Omental fat pad (tissue), 4 donors: ENCODE measurements around the gene DUSP2. TPM values are rescaled to one million over a fixed set of nuclear protein-coding genes. Genes with fewer than 3 reads are reported as not detected.

Source experiments
- ATAC-seq: fragments of 150-250 bp; one replicate; pipeline ENCODE4 v1.9.1; 2016; ENCODE audit warnings: mild to moderate bottlenecking, moderate library complexity; ENCODE audit not compliant: low FRiP score
- DNase-seq: peaks from one replicate; pipeline ENCODE4 v3.0.0-alpha.2; 2019; ENCODE audit warnings: low spot score
- total RNA-seq, 4 donors: library from RNA; depleted of rRNA; stranded (reverse); fragments of >200 nt; gene quantifications; one replicate each; pipeline ENCODE4 v1.1.0, GENCODE V29; 2016
- TF ChIP-seq, protein P1 (sequence below), 3 donors: fragments of 450-650 bp; IDR thresholded peaks; one replicate each; pipeline ENCODE4 v1.5.1; 2016 to 2017; ENCODE audit warnings: antibody characterized with exemption in 3 of 3, mild to moderate bottlenecking in 3 of 3, moderate library complexity in 2 of 3

DUSP2 gene
- total RNA-seq, 4 donors from 2014 or later, result 8.5 to 199 (median 18.8) TPM

DNA sequence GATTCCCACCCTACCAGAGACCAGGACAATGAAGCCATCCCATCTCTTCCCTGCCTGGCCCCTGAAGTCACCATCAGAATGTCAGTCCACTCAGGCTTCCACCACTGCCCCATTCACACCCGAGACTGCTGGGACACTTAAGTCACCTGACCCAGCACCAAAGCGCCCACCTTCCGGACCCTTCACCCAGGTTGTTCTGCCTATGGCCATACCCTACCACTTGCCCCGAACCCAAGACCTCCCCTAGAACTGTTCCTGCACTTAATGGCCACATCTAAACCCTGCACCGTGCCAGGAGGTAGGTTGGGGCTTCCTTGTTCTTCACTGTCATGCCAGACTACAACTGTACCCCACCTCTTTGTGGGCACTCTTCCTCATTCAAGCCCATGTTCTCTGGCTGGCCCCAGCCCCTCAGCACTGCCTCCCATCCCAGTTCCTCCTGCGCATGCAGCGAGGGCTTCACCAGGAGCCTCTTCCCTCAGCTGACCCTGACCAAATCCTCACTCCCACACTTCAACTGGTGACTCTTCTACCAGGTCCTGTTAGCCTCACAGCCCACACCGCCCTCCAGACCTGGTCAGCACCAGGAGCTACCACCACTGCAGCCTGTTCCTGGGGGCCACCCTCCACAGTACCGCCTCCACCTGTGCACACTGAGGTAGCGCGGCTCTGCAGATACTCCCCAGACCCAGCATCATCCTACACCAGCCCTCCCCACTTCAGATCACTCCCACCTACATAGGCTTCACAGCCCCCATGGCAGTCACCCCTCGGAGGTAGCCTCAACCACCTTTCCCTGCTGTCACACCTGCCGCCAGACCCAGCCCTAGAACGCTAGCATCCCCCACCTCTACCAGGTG, 20.6 kb downstream of the DUSP2 start:
- no peak for DNase-seq
- no peak for ATAC-seq
- TF ChIP-seq, protein P1, sequence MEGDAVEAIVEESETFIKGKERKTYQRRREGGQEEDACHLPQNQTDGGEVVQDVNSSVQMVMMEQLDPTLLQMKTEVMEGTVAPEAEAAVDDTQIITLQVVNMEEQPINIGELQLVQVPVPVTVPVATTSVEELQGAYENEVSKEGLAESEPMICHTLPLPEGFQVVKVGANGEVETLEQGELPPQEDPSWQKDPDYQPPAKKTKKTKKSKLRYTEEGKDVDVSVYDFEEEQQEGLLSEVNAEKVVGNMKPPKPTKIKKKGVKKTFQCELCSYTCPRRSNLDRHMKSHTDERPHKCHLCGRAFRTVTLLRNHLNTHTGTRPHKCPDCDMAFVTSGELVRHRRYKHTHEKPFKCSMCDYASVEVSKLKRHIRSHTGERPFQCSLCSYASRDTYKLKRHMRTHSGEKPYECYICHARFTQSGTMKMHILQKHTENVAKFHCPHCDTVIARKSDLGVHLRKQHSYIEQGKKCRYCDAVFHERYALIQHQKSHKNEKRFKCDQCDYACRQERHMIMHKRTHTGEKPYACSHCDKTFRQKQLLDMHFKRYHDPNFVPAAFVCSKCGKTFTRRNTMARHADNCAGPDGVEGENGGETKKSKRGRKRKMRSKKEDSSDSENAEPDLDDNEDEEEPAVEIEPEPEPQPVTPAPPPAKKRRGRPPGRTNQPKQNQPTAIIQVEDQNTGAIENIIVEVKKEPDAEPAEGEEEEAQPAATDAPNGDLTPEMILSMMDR (IDR thresholded peaks at IDR 0.05), result no peak

GRCh38 chr2:96123936-96124335, 21.3 kb downstream of the DUSP2 start:
- TF ChIP-seq, protein P1 (IDR thresholded peaks at IDR 0.05), result no peak
- DNase-seq, result no peak

GRCh38 chr2:96123290-96123689, 21.9 kb downstream of the DUSP2 start:
- no peak for ATAC-seq
- TF ChIP-seq, protein P1 (IDR thresholded peaks at IDR 0.05), result no peak

More at GRCh38 chr2:96123936-96124335, 21.3 kb downstream of the DUSP2 start:
- ATAC-seq, result no peak

GRCh38 chr2:96122391-96122790, 22.8 kb downstream of the DUSP2 start:
- ATAC-seq (no peak), DNase-seq (no peak)
- TF ChIP-seq, protein P1 (IDR thresholded peaks at IDR 0.05), result no peak

More at GRCh38 chr2:96123290-96123689, 21.9 kb downstream of the DUSP2 start:
- no peak for DNase-seq

DNA sequence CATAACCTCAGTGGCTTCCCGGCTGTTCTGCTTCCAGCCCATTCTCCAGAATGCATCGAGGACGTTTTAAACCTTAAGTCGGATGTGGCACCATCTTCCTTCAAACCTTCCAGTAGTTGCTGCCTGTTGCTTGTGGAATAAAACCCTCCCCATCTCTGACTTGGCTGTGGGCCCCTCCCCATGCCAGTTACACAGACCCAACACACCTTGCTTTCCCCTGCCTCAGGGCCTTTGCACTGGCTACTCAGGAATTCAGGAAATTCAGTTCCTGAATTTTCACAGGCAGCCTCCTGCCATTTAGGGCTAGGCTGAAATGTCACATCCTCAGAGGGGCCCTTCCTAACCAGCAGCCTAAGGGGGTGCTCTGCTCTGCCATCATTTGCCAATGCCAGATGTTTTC, 23.8 kb downstream of the DUSP2 start:
- TF ChIP-seq, protein P1 (IDR thresholded peaks at IDR 0.05), result no peak
- DNase-seq, result no peak
- ATAC-seq, result no peak

- DNase-seq (no peak), ATAC-seq (no peak)
- TF ChIP-seq, protein P1 (IDR thresholded peaks at IDR 0.05), result no peak
Measured at GRCh38 chr2:96120991-96121390, 24.2 kb downstream of the DUSP2 start.
